Ishikawa (cell line): ENCODE results near the gene ADAM22.

Experiments used
- CEBPB ChIP-seq: IDR thresholded peaks from 2 replicates; pipeline ENCODE4 v1.6.1; 2012
- CREB1 ChIP-seq: IDR thresholded peaks from 2 replicates; pipeline ENCODE4 v1.6.1; 2012; ENCODE audit warnings: low read depth
- EGR1 ChIP-seq: IDR thresholded peaks from 2 replicates; pipeline ENCODE4 v1.6.1; 2012
- EP300 ChIP-seq: IDR thresholded peaks from 2 replicates; pipeline ENCODE4 v1.6.1; 2012; ENCODE audit warnings: borderline replicate concordance
- FOXM1 ChIP-seq: IDR thresholded peaks from 2 replicates; pipeline ENCODE4 v1.6.1; 2012; ENCODE audit warnings: low read depth, borderline replicate concordance
- NFIC ChIP-seq: IDR thresholded peaks from 2 replicates; pipeline ENCODE4 v1.6.1; 2012
- RAD21 ChIP-seq: IDR thresholded peaks from 2 replicates; pipeline ENCODE4 v1.6.1; 2012; ENCODE audit warnings: low read depth
- TAF1 ChIP-seq: IDR thresholded peaks from 2 replicates; pipeline ENCODE4 v1.6.1; 2012; ENCODE audit warnings: low read depth, mild to moderate bottlenecking
- TCF12 ChIP-seq: IDR thresholded peaks from 2 replicates; pipeline ENCODE4 v1.6.1; 2012; ENCODE audit warnings: low read depth
- TEAD4 ChIP-seq: IDR thresholded peaks from 2 replicates; pipeline ENCODE4 v1.6.1; 2012
- YY1 ChIP-seq: IDR thresholded peaks from 2 replicates; pipeline ENCODE4 v1.6.1; 2012; ENCODE audit warnings: low read depth
- ZBTB7A ChIP-seq: IDR thresholded peaks from 2 replicates; pipeline ENCODE4 v1.6.1; 2012; ENCODE audit warnings: low read depth
- TF ChIP-seq, protein P1 (sequence below): IDR thresholded peaks from 2 replicates; pipeline ENCODE4 v1.6.1; 2012; ENCODE audit warnings: low read depth, mild to moderate bottlenecking
- TF ChIP-seq, protein P2 (sequence below): IDR thresholded peaks from 2 replicates; pipeline ENCODE4 v1.6.1; 2012
- TF ChIP-seq, protein P3 (sequence below): IDR thresholded peaks from 2 replicates; pipeline ENCODE4 v1.6.1; 2012

The ADAM22 gene

DNA sequence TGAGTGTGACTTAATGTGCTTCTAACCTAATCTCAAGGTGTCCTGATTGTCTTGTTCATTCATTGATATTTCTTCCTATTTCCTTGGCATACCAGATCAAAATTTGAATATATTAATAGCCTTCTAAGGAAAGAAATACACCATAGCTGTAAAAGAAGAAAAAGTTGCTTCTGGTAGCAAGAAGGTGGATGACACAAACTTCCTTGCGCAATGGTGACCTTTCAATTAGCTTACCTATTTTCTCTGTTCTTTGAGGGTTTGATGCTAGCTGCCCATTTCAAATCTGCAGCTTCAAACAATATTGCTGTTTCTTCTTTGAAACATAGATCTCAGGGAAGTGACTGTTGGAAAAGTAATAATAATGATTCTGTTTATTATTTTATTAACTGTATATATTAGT, 108.8 kb downstream of the ADAM22 start:
- TF ChIP-seq ZBTB7A (no peak), EGR1 (no peak), CEBPB (no peak), FOXM1 (no peak), CREB1 (no peak), YY1 (no peak), RAD21 (no peak), TAF1 (no peak), NFIC (no peak), EP300 (no peak), TCF12 (no peak)
- TF ChIP-seq, protein P1, sequence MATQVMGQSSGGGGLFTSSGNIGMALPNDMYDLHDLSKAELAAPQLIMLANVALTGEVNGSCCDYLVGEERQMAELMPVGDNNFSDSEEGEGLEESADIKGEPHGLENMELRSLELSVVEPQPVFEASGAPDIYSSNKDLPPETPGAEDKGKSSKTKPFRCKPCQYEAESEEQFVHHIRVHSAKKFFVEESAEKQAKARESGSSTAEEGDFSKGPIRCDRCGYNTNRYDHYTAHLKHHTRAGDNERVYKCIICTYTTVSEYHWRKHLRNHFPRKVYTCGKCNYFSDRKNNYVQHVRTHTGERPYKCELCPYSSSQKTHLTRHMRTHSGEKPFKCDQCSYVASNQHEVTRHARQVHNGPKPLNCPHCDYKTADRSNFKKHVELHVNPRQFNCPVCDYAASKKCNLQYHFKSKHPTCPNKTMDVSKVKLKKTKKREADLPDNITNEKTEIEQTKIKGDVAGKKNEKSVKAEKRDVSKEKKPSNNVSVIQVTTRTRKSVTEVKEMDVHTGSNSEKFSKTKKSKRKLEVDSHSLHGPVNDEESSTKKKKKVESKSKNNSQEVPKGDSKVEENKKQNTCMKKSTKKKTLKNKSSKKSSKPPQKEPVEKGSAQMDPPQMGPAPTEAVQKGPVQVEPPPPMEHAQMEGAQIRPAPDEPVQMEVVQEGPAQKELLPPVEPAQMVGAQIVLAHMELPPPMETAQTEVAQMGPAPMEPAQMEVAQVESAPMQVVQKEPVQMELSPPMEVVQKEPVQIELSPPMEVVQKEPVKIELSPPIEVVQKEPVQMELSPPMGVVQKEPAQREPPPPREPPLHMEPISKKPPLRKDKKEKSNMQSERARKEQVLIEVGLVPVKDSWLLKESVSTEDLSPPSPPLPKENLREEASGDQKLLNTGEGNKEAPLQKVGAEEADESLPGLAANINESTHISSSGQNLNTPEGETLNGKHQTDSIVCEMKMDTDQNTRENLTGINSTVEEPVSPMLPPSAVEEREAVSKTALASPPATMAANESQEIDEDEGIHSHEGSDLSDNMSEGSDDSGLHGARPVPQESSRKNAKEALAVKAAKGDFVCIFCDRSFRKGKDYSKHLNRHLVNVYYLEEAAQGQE: no peak
- TF ChIP-seq, protein P2, sequence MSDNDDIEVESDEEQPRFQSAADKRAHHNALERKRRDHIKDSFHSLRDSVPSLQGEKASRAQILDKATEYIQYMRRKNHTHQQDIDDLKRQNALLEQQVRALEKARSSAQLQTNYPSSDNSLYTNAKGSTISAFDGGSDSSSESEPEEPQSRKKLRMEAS: no peak
- TF ChIP-seq, protein P3, sequence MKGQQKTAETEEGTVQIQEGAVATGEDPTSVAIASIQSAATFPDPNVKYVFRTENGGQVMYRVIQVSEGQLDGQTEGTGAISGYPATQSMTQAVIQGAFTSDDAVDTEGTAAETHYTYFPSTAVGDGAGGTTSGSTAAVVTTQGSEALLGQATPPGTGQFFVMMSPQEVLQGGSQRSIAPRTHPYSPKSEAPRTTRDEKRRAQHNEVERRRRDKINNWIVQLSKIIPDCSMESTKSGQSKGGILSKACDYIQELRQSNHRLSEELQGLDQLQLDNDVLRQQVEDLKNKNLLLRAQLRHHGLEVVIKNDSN: no peak

DNA sequence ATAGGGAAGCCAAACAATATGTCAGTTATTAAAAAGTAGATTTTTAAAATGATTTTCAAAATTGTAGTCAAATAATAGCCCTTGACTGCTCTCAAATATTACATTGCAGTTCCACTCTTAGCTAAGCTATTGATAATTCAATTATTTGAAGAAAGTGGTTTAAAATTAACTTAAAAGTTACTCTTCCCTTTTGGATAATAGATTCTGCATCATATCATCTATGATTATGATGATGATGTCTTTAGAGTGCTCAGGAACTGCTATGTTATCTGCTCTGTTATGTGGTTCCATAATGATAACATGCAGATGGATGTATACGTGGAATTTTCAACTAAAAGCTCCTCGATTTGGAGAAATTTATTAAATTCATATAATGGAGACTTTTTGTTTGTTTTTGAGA, 110.0 kb downstream of the ADAM22 start:
- TF ChIP-seq TEAD4 (no peak), TCF12 (no peak)
- TF ChIP-seq, protein P2: no peak

DNA sequence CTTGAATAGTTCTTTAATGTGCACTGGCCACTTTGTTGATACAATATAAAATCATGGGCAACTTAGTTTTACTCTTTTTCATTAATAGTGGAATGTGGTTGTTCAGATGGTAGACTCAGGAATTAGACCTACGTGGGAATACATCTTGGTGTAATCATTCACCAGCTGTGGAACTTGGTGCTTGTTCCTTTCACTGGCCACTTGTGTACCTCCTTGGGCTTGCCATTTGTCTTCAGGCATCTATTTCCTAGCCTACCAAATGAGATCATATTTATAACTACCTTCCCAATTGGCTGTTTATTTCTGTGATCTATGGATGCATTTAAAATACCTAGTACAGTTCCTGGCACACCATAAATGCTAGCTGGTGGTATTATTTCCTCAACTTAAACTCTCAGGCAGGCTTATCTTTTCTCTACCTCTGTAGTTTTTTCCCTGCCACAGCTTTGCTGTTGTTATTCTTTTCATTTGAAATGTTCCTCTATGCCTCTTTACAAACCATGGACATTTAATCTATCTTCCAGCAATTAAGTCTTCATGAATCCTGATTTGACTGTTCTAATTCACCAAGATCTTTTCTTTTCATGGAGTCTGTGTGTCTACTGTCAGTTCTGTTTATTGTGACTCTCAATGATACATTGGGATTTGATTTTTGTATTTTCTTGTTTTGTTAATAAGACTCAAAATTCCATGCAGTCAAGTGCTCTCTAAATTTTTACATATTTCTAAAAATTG, 113.0 kb downstream of the ADAM22 start:
- TF ChIP-seq EGR1: no peak
- TF ChIP-seq YY1: no peak
- TF ChIP-seq, protein P1: no peak
- TF ChIP-seq ZBTB7A: no peak
- TF ChIP-seq, protein P2: no peak
- TF ChIP-seq RAD21: no peak
- no peak for TF ChIP-seq CEBPB
- TF ChIP-seq EP300: no peak
- TF ChIP-seq CREB1: no peak
- no peak for TF ChIP-seq TCF12
- no peak for TF ChIP-seq TEAD4
- no peak for TF ChIP-seq NFIC
- TF ChIP-seq, protein P3: no peak
- no peak for TF ChIP-seq FOXM1
- no peak for TF ChIP-seq TAF1

DNA sequence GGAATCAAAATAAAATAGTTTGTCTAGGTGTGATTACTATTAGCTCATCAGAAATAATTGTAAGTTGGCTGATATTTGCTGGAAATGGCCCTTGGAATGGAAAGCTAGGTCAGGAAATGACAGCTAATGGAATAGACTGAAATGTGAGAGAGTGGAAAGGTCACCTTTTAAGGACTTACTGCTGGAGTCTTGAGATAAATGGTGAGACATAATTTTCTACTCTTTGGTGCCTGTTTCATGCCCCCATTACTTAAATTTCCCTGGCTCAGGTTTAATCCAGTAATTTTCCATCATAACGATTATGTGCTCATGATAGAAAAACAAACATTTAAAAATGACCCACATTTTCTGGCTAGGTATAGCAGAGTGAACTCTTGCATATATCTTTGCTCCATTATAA, 123.6 kb downstream of the ADAM22 start:
- TF ChIP-seq TCF12 (no peak), RAD21 (no peak), EGR1 (no peak), TEAD4 (no peak), NFIC (no peak), CEBPB (no peak), YY1 (no peak), FOXM1 (no peak), TAF1 (no peak), CREB1 (no peak), EP300 (no peak), ZBTB7A (no peak)
- TF ChIP-seq, protein P3: no peak
- TF ChIP-seq, protein P1: no peak
- TF ChIP-seq, protein P2: no peak
